ENCODE data around the gene CD34. TPM values are rescaled to one million over a fixed set of nuclear protein-coding genes. Genes with fewer than 3 reads are reported as not detected.

CD34 gene
- total RNA-seq, 2 experiments from 2014 or later = not detected

GRCh38 chr1:207833381-207833780, 77.5 kb downstream of the CD34 start:
- ChIA-PET POLR2A (no interaction called here), CTCF (ENCODE audit: unreplicated experiment) (no interaction called here)
- Histone ChIP-seq H3K4me1 (ENCODE audit: insufficient read depth, low read length, poor library complexity, severe bottlenecking) (peaks cover 4% of the 10 kb centered on the region), H3K79me2 (ENCODE audit: insufficient read depth, low read depth, low read length) (no peaks in the 10 kb centered on the region), H3K27ac (ENCODE audit: low read depth, low read length, poor library complexity, severe bottlenecking) (no peak overlapping the region), H3K9me3 (ENCODE audit: low read length) (no peaks in the 10 kb centered on the region), H2AFZ (ENCODE audit: low read length) (no peak overlapping the region), H3K36me3 (ENCODE audit: insufficient read depth, low read length) (no peaks in the 10 kb centered on the region), H4K20me1 (ENCODE audit: insufficient read depth, low read length) (0 out of 2 replicates have a peak, but pooled peaks cover 4% of the 10 kb centered on the region), H3K9me2 (ENCODE audit: insufficient read depth, low read length) (no peaks in the 10 kb centered on the region), H3K4me2 (ENCODE audit: low read length) (no peak overlapping the region), H3K4me3 (ENCODE audit: low read depth, low read length, poor library complexity, severe bottlenecking) (no peak overlapping the region)
- DNase-seq (ENCODE audit: low spot score) = no peak
- BruUV-seq (replicated peaks) = no TSS peak
- intact Hi-C loops (cut with micrococcal nuclease; ENCODE audit: unreplicated experiment) = no loop called here
- TF ChIP-seq CTCF (conservative IDR thresholded peaks at IDR 0.05; ENCODE audit: low read length) (no peak), EZH2phosphoT487 (IDR thresholded peaks at IDR 0.05; ENCODE audit: borderline replicate concordance, low read depth, low read length) (no peak)

DNA sequence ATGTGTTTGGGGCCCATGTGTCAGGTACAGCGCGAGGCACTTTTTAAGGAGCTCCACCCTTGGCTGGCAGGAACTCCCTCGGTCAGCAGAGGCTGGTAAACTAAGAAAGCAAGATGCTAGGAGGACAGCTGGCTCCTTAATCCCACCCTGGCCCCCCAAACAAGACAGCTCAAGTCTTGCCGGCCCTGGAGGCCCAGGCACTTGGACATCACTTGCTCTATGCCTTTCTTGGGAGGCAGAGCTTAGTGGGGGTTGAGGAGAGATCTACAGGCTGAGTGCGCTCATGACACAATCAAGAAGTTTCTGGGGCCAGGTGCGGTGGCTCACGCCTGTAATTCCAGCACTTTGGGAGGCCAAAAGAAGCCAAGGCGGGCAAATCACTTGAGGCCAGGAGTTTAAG, 78.1 kb downstream of the CD34 start:
- CTCF ChIA-PET (ENCODE audit: unreplicated experiment) = interaction anchor here (1.2 kb wide), 1 partner anchor 10 kb away, joined by 4 read pairs; no protein-coding TSS in a partner anchor

More for the DNA sequence above, 78.1 kb downstream of the CD34 start:
- Histone ChIP-seq H3K4me3 (ENCODE audit: low read depth, low read length, poor library complexity, severe bottlenecking) (no peak overlapping the region), H3K9me3 (ENCODE audit: low read length) (no peaks in the 10 kb centered on the region), H3K9me2 (ENCODE audit: insufficient read depth, low read length) (no peaks in the 10 kb centered on the region), H3K4me2 (ENCODE audit: low read length) (no peak overlapping the region), H2AFZ (ENCODE audit: low read length) (no peak overlapping the region), H3K27ac (ENCODE audit: low read depth, low read length, poor library complexity, severe bottlenecking) (no peak overlapping the region), H3K79me2 (ENCODE audit: insufficient read depth, low read depth, low read length) (no peaks in the 10 kb centered on the region), H3K4me1 (ENCODE audit: insufficient read depth, low read length, poor library complexity, severe bottlenecking) (peaks cover 9% of the 10 kb centered on the region), H4K20me1 (ENCODE audit: insufficient read depth, low read length) (0 out of 2 replicates have a peak, but pooled peaks cover 4% of the 10 kb centered on the region), H3K36me3 (ENCODE audit: insufficient read depth, low read length) (no peaks in the 10 kb centered on the region)
- POLR2A ChIA-PET = interaction anchor here (1.1 to 1.3 kb wide), 3 partner anchors 10 to 37 kb away, joined by 3 to 6 read pairs (median 6); no protein-coding TSS in a partner anchor
- intact Hi-C loops (cut with micrococcal nuclease; ENCODE audit: unreplicated experiment) = no loop called here
- BruUV-seq (replicated peaks) = no TSS peak
- DNase-seq (ENCODE audit: low spot score) = no peak
- TF ChIP-seq CTCF (conservative IDR thresholded peaks at IDR 0.05; ENCODE audit: low read length) (no peak), EZH2phosphoT487 (IDR thresholded peaks at IDR 0.05; ENCODE audit: borderline replicate concordance, low read depth, low read length) (no peak)
